Lung (tissue), 12 donors: ENCODE results near the gene CARF. TPM values are rescaled to one million over a fixed set of nuclear protein-coding genes. Genes with fewer than 3 reads are reported as not detected.

ENCODE experiments used
- ATAC-seq: fragments of 200-7000 bp; cut with Tn5 transposase; one replicate; pipeline ENCODE4 v1.9.1; 2020; ENCODE audit warnings: moderate number of reproducible peaks; ENCODE audit not compliant: insufficient read depth, low FRiP score
- DNase-seq, 3 donors: peaks; one replicate each; pipeline ENCODE4 v3.0.0-alpha.2; 2013 to 2017
- H3K27ac ChIP-seq, 2 donors: one replicate each; pipeline ENCODE4 v1.5.1; 2013; ENCODE audit warnings: mild to moderate bottlenecking in 2 of 2, moderate library complexity in 2 of 2, control low read depth in 1 of 2, inconsistent platforms in 1 of 2, low read depth in 1 of 2, low read length in 1 of 2
- H3K27me3 ChIP-seq, 3 donors: one replicate each; pipeline ENCODE4 v1.5.1; 2013; ENCODE audit warnings: low read length in 2 of 3; ENCODE audit not compliant: control insufficient read depth in 3 of 3, insufficient read depth in 3 of 3
- H3K36me3 ChIP-seq, 4 donors: one replicate each; pipeline ENCODE4 v1.5.1; 2013; ENCODE audit warnings: low read length in 4 of 4, mild to moderate bottlenecking in 1 of 4, moderate library complexity in 1 of 4; ENCODE audit not compliant: control insufficient read depth in 4 of 4, insufficient read depth in 4 of 4
- H3K4me1 ChIP-seq, 5 donors: one replicate each; pipeline ENCODE4 v1.5.1; 2013; ENCODE audit warnings: low read length in 5 of 5, mild to moderate bottlenecking in 2 of 5, moderate library complexity in 1 of 5; ENCODE audit not compliant: control insufficient read depth in 5 of 5, insufficient read depth in 5 of 5
- H3K4me3 ChIP-seq: one replicate; pipeline ENCODE4 v1.5.1; 2013; ENCODE audit warnings: mild to moderate bottlenecking, control low read depth, moderate library complexity
- H3K9ac ChIP-seq, 2 donors: one replicate each; pipeline ENCODE4 v1.5.1; 2013; ENCODE audit warnings: low read length in 2 of 2, control low read depth in 1 of 2; ENCODE audit not compliant: insufficient read depth in 1 of 2
- H3K9me3 ChIP-seq, 4 donors: one replicate each; pipeline ENCODE4 v1.5.1; 2013; ENCODE audit warnings: low read length in 3 of 4, mild to moderate bottlenecking in 1 of 4, moderate library complexity in 1 of 4; ENCODE audit not compliant: control insufficient read depth in 4 of 4, insufficient read depth in 3 of 4
- WGBS, 2 donors: extraction: QIAGEN DNeasy Blood & Tissue Kit; methylation state at CpG; one replicate each; pipeline ENCODE4 v1.1.7; 2013; 5-methylcytosine and 5-hydroxymethylcytosine counted together
- polyA plus RNA-seq, 2 donors: library from polyadenylated mRNA; stranded (reverse); fragments of 200-250 nt; gene quantifications; one replicate each; pipeline ENCODE4 v1.2.1, GENCODE V29; 2013
- total RNA-seq, 2 donors: library from RNA; depleted of rRNA in 1 of 2; stranded (reverse); fragments of >200 nt in 1 of 2; gene quantifications; one replicate each; pipeline ENCODE4 v1.2.1, GENCODE V29; 2014 to 2021
- TF ChIP-seq, protein P1 (sequence below): IDR thresholded peaks from 2 replicates; pipeline ENCODE4 v1.5.1; 2012; ENCODE audit warnings: mild to moderate bottlenecking; ENCODE audit errors: control extremely low read depth, extremely low read depth
- donor health status: control.
- donor health status: control.
- donor health status: Bipolar disorder and iron deficiency.
- donor health status: healthy.
- donor health status: DM: yes; HTN: yes; CAD: no.

The CARF gene
- total and polyA plus RNA-seq, 4 donors: 1.8 to 20.0 (median 5.3) TPM

DNA sequence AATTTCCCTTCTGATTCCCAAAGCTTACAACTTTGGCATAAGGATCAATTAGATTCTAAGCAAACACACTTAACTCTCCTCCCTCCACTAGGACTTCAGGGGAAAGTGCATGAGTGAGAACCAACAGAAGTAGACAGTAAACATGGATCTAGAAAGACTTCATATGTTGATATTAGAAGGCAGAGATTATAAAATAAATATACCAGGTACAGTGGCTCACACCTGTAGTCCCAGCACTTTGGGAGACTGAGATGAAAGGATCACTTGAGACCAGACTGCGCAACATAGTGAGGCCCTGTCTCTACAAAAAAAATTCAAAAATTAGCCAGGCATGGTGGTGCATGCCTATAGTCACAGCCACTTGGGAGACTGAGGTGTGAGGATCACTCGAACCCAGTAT, 118.5 kb downstream of the CARF start:
- peaks cover 0 to 6% (median 0%) of the 10 kb centered on the region in 5 donors for H3K4me1 ChIP-seq
- ATAC-seq (no peak), DNase-seq (no peak)
- H3K27ac ChIP-seq: no peak overlapping the region
- 73 to 85% methylated on average over 2 of the region's 2 CpGs for WGBS, 2 donors
- H3K27me3 ChIP-seq: no peaks in the 10 kb centered on the region
- no peak overlapping the region for H3K4me3 ChIP-seq
- no peak overlapping the region for H3K9ac ChIP-seq
- TF ChIP-seq, protein P1, sequence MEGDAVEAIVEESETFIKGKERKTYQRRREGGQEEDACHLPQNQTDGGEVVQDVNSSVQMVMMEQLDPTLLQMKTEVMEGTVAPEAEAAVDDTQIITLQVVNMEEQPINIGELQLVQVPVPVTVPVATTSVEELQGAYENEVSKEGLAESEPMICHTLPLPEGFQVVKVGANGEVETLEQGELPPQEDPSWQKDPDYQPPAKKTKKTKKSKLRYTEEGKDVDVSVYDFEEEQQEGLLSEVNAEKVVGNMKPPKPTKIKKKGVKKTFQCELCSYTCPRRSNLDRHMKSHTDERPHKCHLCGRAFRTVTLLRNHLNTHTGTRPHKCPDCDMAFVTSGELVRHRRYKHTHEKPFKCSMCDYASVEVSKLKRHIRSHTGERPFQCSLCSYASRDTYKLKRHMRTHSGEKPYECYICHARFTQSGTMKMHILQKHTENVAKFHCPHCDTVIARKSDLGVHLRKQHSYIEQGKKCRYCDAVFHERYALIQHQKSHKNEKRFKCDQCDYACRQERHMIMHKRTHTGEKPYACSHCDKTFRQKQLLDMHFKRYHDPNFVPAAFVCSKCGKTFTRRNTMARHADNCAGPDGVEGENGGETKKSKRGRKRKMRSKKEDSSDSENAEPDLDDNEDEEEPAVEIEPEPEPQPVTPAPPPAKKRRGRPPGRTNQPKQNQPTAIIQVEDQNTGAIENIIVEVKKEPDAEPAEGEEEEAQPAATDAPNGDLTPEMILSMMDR: no peak
- no peaks in the 10 kb centered on the region for H3K9me3 ChIP-seq
- no peaks in the 10 kb centered on the region for H3K36me3 ChIP-seq

DNA sequence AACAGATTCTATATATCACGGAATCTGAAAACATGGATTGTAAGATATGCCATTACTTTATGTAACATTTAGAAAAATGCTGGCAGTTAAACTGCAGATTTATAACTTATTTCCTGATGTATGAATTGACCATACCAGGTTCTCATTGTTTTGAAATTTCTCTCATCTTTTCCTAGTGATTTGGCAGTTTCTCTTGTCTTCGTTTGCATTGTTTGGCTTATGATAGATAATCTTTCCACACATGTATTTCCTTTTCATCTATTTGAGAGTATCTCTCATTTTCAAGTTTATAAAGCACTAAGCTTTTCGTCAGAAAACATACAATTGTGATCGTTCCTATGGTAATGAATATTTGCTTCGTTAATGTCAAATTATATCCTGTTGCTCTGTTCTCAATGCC, 118.9 kb downstream of the CARF start:
- H3K27ac ChIP-seq: no peak overlapping the region

DNA sequence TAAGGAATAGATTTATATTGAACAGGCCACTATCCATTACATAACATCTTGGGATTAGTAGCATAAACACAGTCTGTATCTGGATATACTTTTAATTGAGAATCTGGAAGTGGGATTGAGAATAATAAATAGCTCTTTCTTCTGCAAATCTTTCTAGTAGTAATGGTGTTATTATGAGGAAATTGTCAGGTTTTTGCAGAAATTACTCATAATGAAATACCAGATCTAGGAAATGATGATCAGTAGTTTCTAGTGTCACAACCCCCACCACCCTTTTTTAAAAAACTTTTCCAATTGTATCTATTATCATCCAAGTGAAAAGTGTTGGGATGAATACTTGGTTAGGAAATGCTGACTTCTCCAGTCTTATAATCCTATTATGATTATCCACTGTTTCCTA, 121.3 kb downstream of the CARF start:
- no peak overlapping the region for H3K27ac ChIP-seq
- no peak overlapping the region for H3K9ac ChIP-seq
- ATAC-seq (no peak), DNase-seq (no peak)
- TF ChIP-seq, protein P1: no peak
- no peak overlapping the region for H3K4me3 ChIP-seq
- no peaks in the 10 kb centered on the region for H3K27me3 ChIP-seq
- peaks cover 0 to 8% (median 3%) of the 10 kb centered on the region in 5 donors for H3K4me1 ChIP-seq
- H3K9me3 ChIP-seq: no peaks in the 10 kb centered on the region
- H3K36me3 ChIP-seq: no peaks in the 10 kb centered on the region

More for the DNA sequence above, 118.9 kb downstream of the CARF start:
- Histone ChIP-seq H3K36me3 (no peaks in the 10 kb centered on the region), H3K4me1 (peaks cover 0 to 8% (median 0%) of the 10 kb centered on the region in 5 donors), H3K4me3 (no peak overlapping the region), H3K27me3 (no peaks in the 10 kb centered on the region), H3K9me3 (no peaks in the 10 kb centered on the region), H3K9ac (no peak overlapping the region)
- TF ChIP-seq, protein P1: no peak
- 71 to 80% methylated on average over 5 of the region's 5 CpGs for WGBS, 2 donors
- ATAC-seq (no peak), DNase-seq (no peak)

DNA sequence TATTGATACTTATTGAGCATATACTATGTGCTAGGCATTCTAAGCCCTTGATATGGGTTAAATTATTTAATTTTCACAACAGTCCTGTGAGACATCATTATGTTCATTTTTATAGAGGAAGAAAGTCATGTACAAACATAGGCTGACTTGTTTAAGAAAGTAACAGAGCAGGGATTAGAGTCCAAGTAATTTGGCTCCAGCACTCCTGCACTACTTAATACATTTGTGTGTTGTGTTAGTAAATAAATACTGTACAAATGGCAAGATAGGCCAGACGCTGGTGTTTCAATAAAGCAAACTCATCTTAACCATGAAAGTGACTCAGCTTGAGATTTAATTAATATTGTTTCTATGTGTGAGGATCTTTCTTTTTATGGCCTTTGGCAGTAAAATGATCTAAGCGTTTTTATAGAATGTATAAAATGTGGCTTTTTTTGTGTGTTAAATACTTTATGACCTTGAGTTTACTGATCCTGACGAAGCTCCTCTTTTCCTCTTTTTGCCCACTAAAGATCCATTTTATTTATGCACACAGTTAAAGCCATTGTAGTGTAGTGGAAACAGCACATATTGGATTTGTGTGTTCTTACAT, 123.9 kb downstream of the CARF start:
- 75 to 79% methylated on average over 3 of the region's 3 CpGs for WGBS, 2 donors
- no peak for ATAC-seq
- Histone ChIP-seq H3K27ac (no peak overlapping the region), H3K9ac (no peak overlapping the region), H3K4me3 (no peak overlapping the region), H3K27me3 (no peaks in the 10 kb centered on the region), H3K9me3 (no peaks in the 10 kb centered on the region), H3K4me1 (peaks cover 0 to 8% (median 3%) of the 10 kb centered on the region in 5 donors), H3K36me3 (peaks cover 0 to 2% (median 0%) of the 10 kb centered on the region in 4 donors)
- no peak for DNase-seq
- TF ChIP-seq, protein P1: no peak
